ENCODE measurements around the gene POFUT1. TPM values are rescaled to one million over a fixed set of nuclear protein-coding genes. Genes with fewer than 3 reads are reported as not detected.

POFUT1 gene
- total RNA-seq, 1 experiment from 2014 or later, result 41.9 TPM

DNA sequence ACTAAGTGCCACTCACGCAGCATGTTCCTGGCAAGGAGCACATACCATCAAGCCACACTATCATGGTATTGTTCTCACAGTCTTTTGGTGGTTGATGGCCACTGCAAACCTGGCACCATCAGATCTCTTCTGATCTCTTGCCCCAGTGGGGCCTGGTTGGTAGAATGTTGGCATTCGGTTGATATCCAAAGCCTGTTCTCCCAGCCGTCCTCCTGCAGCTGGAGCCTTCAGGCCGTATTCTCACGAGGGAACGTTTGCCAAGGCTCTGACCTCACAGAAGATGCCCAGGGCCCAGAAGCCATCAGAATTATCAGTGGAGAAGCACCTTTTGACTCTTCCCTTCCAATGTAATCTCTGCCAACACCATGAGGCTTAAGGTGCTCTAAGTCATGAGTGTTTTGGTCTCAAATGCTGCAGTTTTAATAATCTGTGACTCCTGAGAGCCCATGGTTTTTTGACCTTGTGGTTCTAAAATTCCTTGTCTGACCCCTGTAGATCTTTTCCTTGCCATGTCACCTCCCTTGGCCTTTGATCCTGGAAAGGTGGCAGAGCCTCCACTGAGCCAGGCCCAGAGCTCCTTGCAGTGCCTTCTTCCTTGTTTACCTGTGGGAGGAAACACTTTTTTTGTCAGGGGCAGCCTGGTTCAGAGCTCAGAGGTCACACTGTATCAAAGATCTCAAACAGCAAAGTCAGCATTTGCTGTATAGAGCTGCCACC lies 27.8 kb downstream of the POFUT1 start:
- POLR2A ChIA-PET (ENCODE audit: unreplicated experiment), result interaction anchor here (0.6 kb wide), 1 partner anchor 34 kb away, joined by 3 read pairs; no protein-coding TSS in a partner anchor

DNA sequence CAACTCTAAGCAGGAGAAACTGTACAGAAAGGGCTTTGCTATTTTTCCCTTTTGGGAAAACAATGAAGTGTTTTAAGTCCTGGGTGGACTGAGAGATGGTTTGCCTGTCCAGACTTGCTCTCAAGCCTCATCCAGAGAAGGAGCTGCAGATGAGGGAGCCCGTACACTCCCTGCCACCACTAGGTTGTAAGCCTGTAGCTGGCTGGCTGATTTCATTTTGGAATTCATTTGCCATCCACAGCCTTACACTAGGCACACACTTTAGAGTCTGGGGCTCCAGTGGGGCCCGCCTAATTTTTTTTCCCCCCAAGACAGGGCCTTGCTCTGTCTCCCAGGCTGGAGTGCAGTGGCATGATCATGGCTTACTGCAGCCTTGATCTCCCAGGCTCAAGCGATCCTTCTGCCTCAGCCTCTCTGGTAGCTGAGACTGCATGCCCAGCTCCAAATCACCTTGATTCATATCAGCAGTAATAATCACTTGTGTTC lies 28.4 kb downstream of the POFUT1 start:
- Histone ChIP-seq H3K9me3 (ENCODE audit: low read length) (no peaks in the 10 kb centered on the region), H3K4me3 (ENCODE audit: low read length) (no peak overlapping the region), H3K79me2 (ENCODE audit: low read length) (no peaks in the 10 kb centered on the region), H3K9me2 (replicated peaks; ENCODE audit: low read length) (no peaks in the 10 kb centered on the region), H3K36me3 (ENCODE audit: low read depth, low read length) (peaks cover 38% of the 10 kb centered on the region), H4K20me1 (ENCODE audit: low read length) (no peaks in the 10 kb centered on the region), H3F3A (ENCODE audit: low read length, unreplicated experiment) (no peaks in the 10 kb centered on the region), H3K4me1 (ENCODE audit: insufficient read depth, low read length) (peaks cover 12% of the 10 kb centered on the region), H3K4me2 (ENCODE audit: low read length) (no peak overlapping the region), H3K27me3 (ENCODE audit: low read length) (no peaks in the 10 kb centered on the region), H3K27ac (ENCODE audit: low read length) (no peak overlapping the region), H2AFZ (ENCODE audit: low read length) (no peak overlapping the region), H3K9ac (ENCODE audit: low read length) (no peak overlapping the region)
- TF ChIP-seq EZH2phosphoT487 (IDR thresholded peaks at IDR 0.05; ENCODE audit: borderline replicate concordance, low read length) (no peak), EZH2 (IDR thresholded peaks at IDR 0.05; ENCODE audit: low read length, unreplicated experiment) (no peak)
- TF ChIP-seq, protein P1, sequence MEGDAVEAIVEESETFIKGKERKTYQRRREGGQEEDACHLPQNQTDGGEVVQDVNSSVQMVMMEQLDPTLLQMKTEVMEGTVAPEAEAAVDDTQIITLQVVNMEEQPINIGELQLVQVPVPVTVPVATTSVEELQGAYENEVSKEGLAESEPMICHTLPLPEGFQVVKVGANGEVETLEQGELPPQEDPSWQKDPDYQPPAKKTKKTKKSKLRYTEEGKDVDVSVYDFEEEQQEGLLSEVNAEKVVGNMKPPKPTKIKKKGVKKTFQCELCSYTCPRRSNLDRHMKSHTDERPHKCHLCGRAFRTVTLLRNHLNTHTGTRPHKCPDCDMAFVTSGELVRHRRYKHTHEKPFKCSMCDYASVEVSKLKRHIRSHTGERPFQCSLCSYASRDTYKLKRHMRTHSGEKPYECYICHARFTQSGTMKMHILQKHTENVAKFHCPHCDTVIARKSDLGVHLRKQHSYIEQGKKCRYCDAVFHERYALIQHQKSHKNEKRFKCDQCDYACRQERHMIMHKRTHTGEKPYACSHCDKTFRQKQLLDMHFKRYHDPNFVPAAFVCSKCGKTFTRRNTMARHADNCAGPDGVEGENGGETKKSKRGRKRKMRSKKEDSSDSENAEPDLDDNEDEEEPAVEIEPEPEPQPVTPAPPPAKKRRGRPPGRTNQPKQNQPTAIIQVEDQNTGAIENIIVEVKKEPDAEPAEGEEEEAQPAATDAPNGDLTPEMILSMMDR (conservative IDR thresholded peaks at IDR 0.05; ENCODE audit: low read depth, low read length), result no peak
- intact Hi-C loops (cut with micrococcal nuclease), result no loop called here
- ATAC-seq, result no peak
- DNase-seq, result no peak
- ChIA-PET CTCF (no interaction called here), POLR2A (ENCODE audit: unreplicated experiment) (interaction anchor here (0.6 kb wide), 1 partner anchor 33 kb away, joined by 3 read pairs; no protein-coding TSS in a partner anchor)
- BruUV-seq (replicated peaks), result no TSS peak

More for the DNA sequence above, 27.8 kb downstream of the POFUT1 start:
- Histone ChIP-seq H3K4me1 (ENCODE audit: insufficient read depth, low read length) (peaks cover 11% of the 10 kb centered on the region), H3K4me3 (ENCODE audit: low read length) (no peak overlapping the region), H3F3A (ENCODE audit: low read length, unreplicated experiment) (no peaks in the 10 kb centered on the region), H4K20me1 (ENCODE audit: low read length) (no peaks in the 10 kb centered on the region), H3K36me3 (ENCODE audit: low read depth, low read length) (peaks cover 38% of the 10 kb centered on the region), H2AFZ (ENCODE audit: low read length) (no peak overlapping the region), H3K79me2 (ENCODE audit: low read length) (no peaks in the 10 kb centered on the region), H3K27me3 (ENCODE audit: low read length) (no peaks in the 10 kb centered on the region), H3K27ac (ENCODE audit: low read length) (no peak overlapping the region), H3K9me3 (ENCODE audit: low read length) (no peaks in the 10 kb centered on the region), H3K9ac (ENCODE audit: low read length) (no peak overlapping the region), H3K9me2 (replicated peaks; ENCODE audit: low read length) (no peaks in the 10 kb centered on the region), H3K4me2 (ENCODE audit: low read length) (no peak overlapping the region)
- DNase-seq, result no peak
- TF ChIP-seq EZH2phosphoT487 (IDR thresholded peaks at IDR 0.05; ENCODE audit: borderline replicate concordance, low read length) (no peak), EZH2 (IDR thresholded peaks at IDR 0.05; ENCODE audit: low read length, unreplicated experiment) (no peak)
- TF ChIP-seq, protein P1 (conservative IDR thresholded peaks at IDR 0.05; ENCODE audit: low read depth, low read length), result no peak
- CTCF ChIA-PET, result no interaction called here
- no peak for ATAC-seq
- intact Hi-C loops (cut with micrococcal nuclease), result no loop called here
- no TSS peak for BruUV-seq (replicated peaks)

DNA sequence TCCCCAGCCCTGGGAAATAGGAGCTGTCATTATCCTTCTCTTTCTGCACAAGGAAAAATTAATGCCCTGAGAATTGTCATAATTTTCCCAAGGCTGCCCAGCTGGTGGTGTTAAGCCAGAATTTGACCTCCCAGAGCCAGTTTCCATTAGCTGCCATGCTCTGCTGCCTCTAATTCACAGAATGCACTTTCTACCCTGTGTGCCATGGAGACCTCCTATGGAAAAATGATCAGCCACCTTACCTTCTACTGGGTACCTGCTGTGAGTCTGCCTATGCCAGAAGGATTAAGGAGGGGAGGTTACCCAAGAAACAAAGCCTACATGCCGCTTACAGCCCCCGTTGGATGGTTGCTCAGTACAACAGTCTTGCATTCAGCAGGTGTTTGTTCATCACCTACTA lies 29.1 kb downstream of the POFUT1 start:
- TF ChIP-seq EZH2 (IDR thresholded peaks at IDR 0.05; ENCODE audit: low read length, unreplicated experiment) (no peak), EZH2phosphoT487 (IDR thresholded peaks at IDR 0.05; ENCODE audit: borderline replicate concordance, low read length) (no peak)
- TSS peak; percentile 25 for BruUV-seq (replicated peaks)
- Histone ChIP-seq H3K27me3 (ENCODE audit: low read length) (no peaks in the 10 kb centered on the region), H3K79me2 (ENCODE audit: low read length) (no peaks in the 10 kb centered on the region), H3F3A (ENCODE audit: low read length, unreplicated experiment) (no peaks in the 10 kb centered on the region), H3K4me2 (ENCODE audit: low read length) (no peak overlapping the region), H3K9me3 (ENCODE audit: low read length) (no peaks in the 10 kb centered on the region), H3K36me3 (ENCODE audit: low read depth, low read length) (peaks cover 33% of the 10 kb centered on the region), H3K9me2 (replicated peaks; ENCODE audit: low read length) (no peaks in the 10 kb centered on the region), H3K27ac (ENCODE audit: low read length) (no peak overlapping the region), H4K20me1 (ENCODE audit: low read length) (no peaks in the 10 kb centered on the region), H3K4me1 (ENCODE audit: insufficient read depth, low read length) (peaks cover 12% of the 10 kb centered on the region), H3K9ac (ENCODE audit: low read length) (no peak overlapping the region), H3K4me3 (ENCODE audit: low read length) (no peak overlapping the region), H2AFZ (ENCODE audit: low read length) (no peak overlapping the region)
- CTCF ChIA-PET, result no interaction called here
- intact Hi-C loops (cut with micrococcal nuclease), result no loop called here
- DNase-seq, result no peak
- ATAC-seq, result no peak
- POLR2A ChIA-PET (ENCODE audit: unreplicated experiment), result no interaction called here
